Heart left ventricle (tissue), 16 donors: ENCODE measurements around the gene RGS10. TPM values are rescaled to one million over a fixed set of nuclear protein-coding genes. Genes with fewer than 3 reads are reported as not detected.

Experiments
- ATAC-seq, 4 donors: fragments of 200-7000 bp; cut with Tn5 transposase; one replicate each; pipeline ENCODE4 v1.9.1; 2020 to 2022; ENCODE audit warnings: moderate library complexity in 4 of 4, mild to moderate bottlenecking in 3 of 4, moderate number of reproducible peaks in 1 of 4
- DNase-seq, 5 donors: peaks; one replicate each; pipeline ENCODE4 v3.0.0-alpha.2; 2020
- H3K27ac ChIP-seq, 12 donors: fragments of 200-600 bp; sonication (generic) in 4 of 12; one replicate each; pipeline versions ENCODE4 v1.5.0 to v1.8.0; 2016 to 2022; ENCODE audit warnings: mild to moderate bottlenecking in 2 of 12
- H3K27me3 ChIP-seq, 9 donors: fragments of 200-600 bp; sonication (generic) in 2 of 9; one replicate each; pipeline versions ENCODE4 v1.5.1 to v1.8.0; 2016 to 2022; ENCODE audit warnings: mild to moderate bottlenecking in 3 of 9
- H3K36me3 ChIP-seq, 9 donors: fragments of 200-600 bp; sonication (generic) in 2 of 9; one replicate each; pipeline versions ENCODE4 v1.5.0 to v1.8.0; 2018 to 2022; ENCODE audit warnings: mild to moderate bottlenecking in 2 of 9
- H3K4me1 ChIP-seq, 12 donors: fragments of 200-600 bp; sonication (generic) in 4 of 12; one replicate each; pipeline versions ENCODE4 v1.5.0 to v1.8.0; 2016 to 2022; ENCODE audit warnings: mild to moderate bottlenecking in 3 of 12
- H3K4me3 ChIP-seq, 12 donors: fragments of 200-600 bp; sonication (generic) in 4 of 12; one replicate each; pipeline versions ENCODE4 v1.5.0 to v1.8.0; 2017 to 2022; ENCODE audit warnings: mild to moderate bottlenecking in 9 of 12, moderate library complexity in 4 of 12
- H3K9me3 ChIP-seq, 12 donors: fragments of 200-600 bp; sonication (generic) in 4 of 12; one replicate each; pipeline versions ENCODE4 v1.5.0 to v1.8.0; 2016 to 2022; ENCODE audit warnings: mild to moderate bottlenecking in 1 of 12
- POLR2A ChIP-seq, 2 donors: fragments of 450-650 bp; IDR thresholded peaks; one replicate each; pipeline ENCODE4 v1.6.1; 2017; ENCODE audit warnings: antibody characterized with exemption in 2 of 2, mild to moderate bottlenecking in 2 of 2, moderate library complexity in 2 of 2
- WGBS, 4 donors: extraction: QIAGEN DNeasy Blood & Tissue Kit in 2 of 4; methylation state at CpG; one replicate each; pipeline versions ENCODE4 v1.1.5 to v1.1.7; 2013 to 2018; 5-methylcytosine and 5-hydroxymethylcytosine counted together
- intact Hi-C, 10 donors: fragments of 100-400 bp; cut with DNase I; formaldehyde crosslinking; loops; one replicate each; pipeline versions ENCODE4 v1.11.1 to v1.14.2; 2022
- polyA plus RNA-seq, 2 donors: library from polyadenylated mRNA; stranded (reverse); fragments of 200-250 nt; gene quantifications; one replicate each; pipeline ENCODE4 v1.2.3, GENCODE V29; 2013
- total RNA-seq, 9 donors: library from RNA; depleted of rRNA in 2 of 9; stranded (reverse); fragments of >200 nt in 2 of 9; fragmentation: NEBNext Ultra II Directional in 3 of 9; extraction: Animal tissue kit (Norgen Biotek cat#: 25700) in 3 of 9; gene quantifications; one replicate each; pipeline versions ENCODE4 v1.1.0 to v1.2.4, GENCODE V29; 2016 to 2023
- TF ChIP-seq, protein P1 (sequence below), 12 donors: fragments of 200-600 bp; sonication (generic) in 4 of 12; IDR thresholded peaks; one replicate each; pipeline versions ENCODE4 v1.5.0 to v1.8.0; 2018 to 2022; ENCODE audit warnings: antibody characterized with exemption in 12 of 12, mild to moderate bottlenecking in 5 of 12
- donor health status: ischemic (EF 13 %, LVEDD 7.1; RV severe dilation, severe dysfunction).
- donor health status: healthy with polysubstance abuse.
- donor health status: DM: no; HTN: yes; CAD: no.
- donor health status: DM: no; HTN: no; CAD: no.
- donor health status: ischemic (EF 25% LVEDD 6.9; RV normal size, moderate dysfunction).
- donor health status: ischemic (EF 25% LVEDD 5.7; RV mildly dilated, moderate dysfunction).
- donor health status: healthy.
- donor health status: DM: yes; HTN: yes; CAD: no.
- donor health status: ischemic (EF 35%, LVEDD 5.7; RV mildly dilated, moderate dysfunction).
- donor health status: nonischemic (EF 11% LVEDD 7.7; RV severe dilation, severe dysfunction).
- donor health status: DM: yes; HTN: yes; CAD: no.
- donor health status: PGD.
- donor health status: ischemic (EF 29% LVEDD 5.4; RV normal size, mild dysfunction).
- donor health status: nonischemic (EF 23%, LVEDD 6.1; RV moderate dilation, normal function).

RGS10 gene
- total and polyA plus RNA-seq, 11 donors = 1.6 to 25.2 (median 4.7) TPM

DNA sequence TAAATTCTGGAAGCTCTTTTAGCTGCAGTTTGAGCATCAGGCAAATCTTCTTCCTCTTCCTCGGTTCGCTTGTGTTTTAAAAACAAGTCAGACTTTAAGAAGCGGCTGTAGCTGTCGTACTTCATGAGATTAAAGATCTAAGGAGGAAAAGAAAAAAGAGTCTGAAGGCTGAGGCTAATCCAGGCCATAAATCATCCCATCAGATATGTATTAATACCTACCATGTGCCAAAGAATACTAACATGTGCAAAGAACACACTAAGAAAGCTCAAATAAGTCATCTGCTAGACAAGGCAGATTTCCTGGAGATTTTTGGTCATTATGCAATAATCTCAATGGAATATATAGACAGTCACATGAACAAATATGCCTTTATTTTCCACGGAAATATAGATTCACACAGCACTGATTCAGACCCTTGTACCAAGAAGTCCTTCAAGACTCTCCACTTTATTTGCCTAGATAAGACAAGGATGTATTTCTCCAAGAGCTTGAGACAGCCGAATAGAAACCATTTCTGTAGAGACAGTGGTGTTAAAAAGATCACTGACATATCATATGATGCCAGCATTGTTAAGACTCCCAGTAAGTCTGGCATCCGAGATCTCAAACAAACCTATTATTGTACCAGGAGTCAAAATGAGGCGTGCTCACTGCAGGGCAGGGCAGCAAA is 42.3 kb downstream of the RGS10 start:
- H3K4me1 ChIP-seq = peaks cover 0 to 4% (median 0%) of the 10 kb centered on the region in 12 donors
- TF ChIP-seq POLR2A (IDR thresholded peaks at IDR 0.05) = no peak
- TF ChIP-seq, protein P1, sequence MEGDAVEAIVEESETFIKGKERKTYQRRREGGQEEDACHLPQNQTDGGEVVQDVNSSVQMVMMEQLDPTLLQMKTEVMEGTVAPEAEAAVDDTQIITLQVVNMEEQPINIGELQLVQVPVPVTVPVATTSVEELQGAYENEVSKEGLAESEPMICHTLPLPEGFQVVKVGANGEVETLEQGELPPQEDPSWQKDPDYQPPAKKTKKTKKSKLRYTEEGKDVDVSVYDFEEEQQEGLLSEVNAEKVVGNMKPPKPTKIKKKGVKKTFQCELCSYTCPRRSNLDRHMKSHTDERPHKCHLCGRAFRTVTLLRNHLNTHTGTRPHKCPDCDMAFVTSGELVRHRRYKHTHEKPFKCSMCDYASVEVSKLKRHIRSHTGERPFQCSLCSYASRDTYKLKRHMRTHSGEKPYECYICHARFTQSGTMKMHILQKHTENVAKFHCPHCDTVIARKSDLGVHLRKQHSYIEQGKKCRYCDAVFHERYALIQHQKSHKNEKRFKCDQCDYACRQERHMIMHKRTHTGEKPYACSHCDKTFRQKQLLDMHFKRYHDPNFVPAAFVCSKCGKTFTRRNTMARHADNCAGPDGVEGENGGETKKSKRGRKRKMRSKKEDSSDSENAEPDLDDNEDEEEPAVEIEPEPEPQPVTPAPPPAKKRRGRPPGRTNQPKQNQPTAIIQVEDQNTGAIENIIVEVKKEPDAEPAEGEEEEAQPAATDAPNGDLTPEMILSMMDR (IDR thresholded peaks at IDR 0.05) = no peak
- no peak overlapping the region for H3K4me3 ChIP-seq
- no peaks in the 10 kb centered on the region for H3K9me3 ChIP-seq
- intact Hi-C loops = no loop called here
- no peaks in the 10 kb centered on the region for H3K27me3 ChIP-seq
- H3K27ac ChIP-seq = no peak overlapping the region
- ATAC-seq = no peak
- no peak for DNase-seq
- H3K36me3 ChIP-seq = peaks cover 0 to 29% (median 0%) of the 10 kb centered on the region in 9 donors
- WGBS, 4 donors = 75 to 83% (median 78%) methylated on average over 8 of the region's 8 CpGs

DNA sequence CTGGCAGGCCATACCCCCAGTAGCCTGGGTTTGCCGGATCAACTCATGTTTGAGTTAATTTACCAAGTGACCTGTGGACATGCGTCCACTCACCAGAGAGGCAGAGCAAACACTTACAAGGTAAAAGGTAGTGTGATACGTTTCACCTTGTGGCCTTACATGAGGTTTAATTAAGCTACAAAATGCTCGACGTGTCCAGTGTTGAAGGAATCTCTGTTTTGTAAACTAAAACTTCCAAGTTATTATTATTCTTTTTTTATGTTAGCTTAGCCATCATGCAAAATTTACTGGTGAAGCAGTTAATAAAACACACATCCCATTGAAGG is 42.9 kb downstream of the RGS10 start:
- TF ChIP-seq, protein P1 (IDR thresholded peaks at IDR 0.05) = no peak
- TF ChIP-seq POLR2A (IDR thresholded peaks at IDR 0.05) = no peak

DNA sequence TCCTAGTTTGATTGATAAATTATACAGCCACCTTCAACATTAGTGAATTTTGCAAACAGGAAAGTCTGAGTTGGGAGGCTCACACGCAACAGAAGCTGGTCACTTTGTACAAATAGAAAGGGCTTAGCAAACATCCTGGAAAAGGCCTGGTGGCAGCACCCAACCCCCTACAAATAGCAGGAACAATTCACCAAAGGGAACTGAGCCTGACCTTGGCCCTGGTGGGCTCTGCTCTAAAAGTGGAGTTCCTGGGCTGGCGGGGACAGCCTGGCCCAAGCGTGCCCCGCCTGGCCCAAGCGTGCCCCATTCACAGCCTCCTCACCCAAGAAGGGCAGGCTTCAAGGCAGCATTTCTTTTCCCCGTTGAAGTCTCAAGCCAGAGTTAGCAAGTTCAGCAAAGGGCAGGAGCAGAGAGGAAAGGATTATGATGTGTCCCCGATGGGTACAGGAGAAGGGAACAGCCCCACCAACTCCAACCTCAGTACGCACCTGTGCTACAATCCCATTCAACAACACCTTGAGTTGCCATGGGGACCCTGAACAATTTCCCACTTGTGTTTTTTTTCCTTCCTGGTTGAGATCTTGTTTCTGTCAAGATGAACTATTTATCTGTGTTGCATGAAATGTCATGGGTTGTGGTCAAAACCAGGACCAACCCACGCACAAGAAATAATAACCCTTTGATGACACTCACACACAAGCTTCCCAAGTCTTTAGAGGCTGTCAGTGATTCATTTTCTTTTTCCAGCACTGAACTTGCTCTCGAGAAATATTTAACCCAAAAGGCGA is 43.4 kb downstream of the RGS10 start:
- Histone ChIP-seq H3K9me3 (no peaks in the 10 kb centered on the region), H3K36me3 (peaks cover 0 to 29% (median 0%) of the 10 kb centered on the region in 9 donors), H3K4me1 (peaks cover 0 to 15% (median 0%) of the 10 kb centered on the region in 12 donors), H3K4me3 (no peak overlapping the region), H3K27ac (no peak overlapping the region), H3K27me3 (no peaks in the 10 kb centered on the region)
- ATAC-seq = no peak
- 87 to 93% (median 93%) methylated on average over 11 of the region's 11 CpGs for WGBS, 4 donors
- no peak for DNase-seq
- intact Hi-C loops = no loop called here
- TF ChIP-seq, protein P1 (IDR thresholded peaks at IDR 0.05) = no peak
- TF ChIP-seq POLR2A (IDR thresholded peaks at IDR 0.05) = no peak

More for the DNA sequence above, 42.9 kb downstream of the RGS10 start:
- intact Hi-C loops = no loop called here
- H3K4me1 ChIP-seq = peaks cover 0 to 9% (median 0%) of the 10 kb centered on the region in 12 donors
- DNase-seq (no peak), ATAC-seq (no peak)
- no peak overlapping the region for H3K27ac ChIP-seq
- H3K36me3 ChIP-seq = peaks cover 0 to 29% (median 0%) of the 10 kb centered on the region in 9 donors
- no peaks in the 10 kb centered on the region for H3K27me3 ChIP-seq
- H3K9me3 ChIP-seq = no peaks in the 10 kb centered on the region
- H3K4me3 ChIP-seq = no peak overlapping the region
- WGBS, 4 donors = 90 to 94% (median 92%) methylated on average over 5 of the region's 5 CpGs

DNA sequence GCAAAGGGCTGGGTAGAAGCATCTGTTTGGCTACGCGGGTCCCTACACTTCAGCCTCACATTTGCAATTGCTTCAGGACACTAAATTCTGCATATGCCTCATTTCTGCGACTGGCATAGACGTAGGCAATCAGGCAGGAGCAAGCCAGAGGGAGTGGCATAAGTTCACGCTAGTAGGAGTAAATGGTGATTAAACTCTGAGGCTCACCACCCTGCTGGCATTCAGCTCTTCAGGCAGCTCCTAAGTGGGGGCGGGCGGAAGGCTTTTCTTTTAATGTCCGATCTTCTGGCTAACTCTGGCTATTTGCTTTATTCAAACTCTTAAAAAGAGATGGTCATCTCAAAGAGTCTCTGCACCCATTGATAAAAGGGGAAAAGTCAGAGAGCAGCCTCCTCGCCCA is 45.3 kb downstream of the RGS10 start:
- intact Hi-C loops = no loop called here
- ATAC-seq = no peak
- no peaks in the 10 kb centered on the region for H3K27me3 ChIP-seq
- no peak overlapping the region for H3K4me3 ChIP-seq
- WGBS, 4 donors = 95 to 97% (median 96%) methylated on average over 9 of the region's 9 CpGs
- H3K9me3 ChIP-seq = no peaks in the 10 kb centered on the region
- DNase-seq = no peak
- H3K4me1 ChIP-seq = peaks cover 0 to 13% (median 0%) of the 10 kb centered on the region in 12 donors
- H3K36me3 ChIP-seq = peaks cover 0 to 20% (median 0%) of the 10 kb centered on the region in 9 donors
- no peak for TF ChIP-seq POLR2A (IDR thresholded peaks at IDR 0.05)
- TF ChIP-seq, protein P1 (IDR thresholded peaks at IDR 0.05) = no peak
- no peak overlapping the region for H3K27ac ChIP-seq
